GM21360 (cell line): ENCODE data around the gene ZNF608.
A peak's percentile ranks its signal among the peaks of the same experiment; 100 is the strongest.

Experiments
- ATAC-seq: cut with Tn5 transposase; IDR thresholded peaks from one replicate; pipeline ENCODE4 v1.9.1; 2021; ENCODE audit warnings: mild to moderate bottlenecking, moderate library complexity; ENCODE audit not compliant: unreplicated experiment

The ZNF608 gene

GRCh38 chr5:124738681-124739633, 7.5 kb downstream of the ZNF608 start:
- no peak for ATAC-seq

- no peak for ATAC-seq
Measured at GRCh38 chr5:124737651-124738050, 8.8 kb downstream of the ZNF608 start.

- ATAC-seq, result no peak
Measured at GRCh38 chr5:124736805-124737188, 9.6 kb downstream of the ZNF608 start.

GRCh38 chr5:124736082-124736804, 10.2 kb downstream of the ZNF608 start:
- ATAC-seq, result no peak

GRCh38 chr5:124735169-124735858, 11.1 kb downstream of the ZNF608 start:
- ATAC-seq, result no peak

- no peak for ATAC-seq
Measured at GRCh38 chr5:124734574-124735168, 11.8 kb downstream of the ZNF608 start.

- ATAC-seq, result no peak
Measured at GRCh38 chr5:124733329-124733650, 13.1 kb downstream of the ZNF608 start.

GRCh38 chr5:124732428-124733328, 13.8 kb downstream of the ZNF608 start:
- ATAC-seq, result no peak

GRCh38 chr5:124730381-124730780, 16.1 kb downstream of the ZNF608 start:
- no peak for ATAC-seq

- peak; percentile 42 for ATAC-seq
Measured at GRCh38 chr5:124729720-124730359, 16.6 kb downstream of the ZNF608 start.

- ATAC-seq, result no peak
Measured at GRCh38 chr5:124728968-124729332, 17.5 kb downstream of the ZNF608 start.

GRCh38 chr5:124728331-124728967, 18.0 kb downstream of the ZNF608 start:
- no peak for ATAC-seq

GRCh38 chr5:124726631-124727362, 19.6 kb downstream of the ZNF608 start:
- ATAC-seq, result no peak

GRCh38 chr5:124725622-124726258, 20.7 kb downstream of the ZNF608 start:
- ATAC-seq, result no peak

- ATAC-seq, result peak; percentile 61
Measured at GRCh38 chr5:124725040-124725434, 21.4 kb downstream of the ZNF608 start.

GRCh38 chr5:124724357-124725039, 21.9 kb downstream of the ZNF608 start:
- ATAC-seq, result peak; percentile 53

- ATAC-seq, result no peak
Measured at GRCh38 chr5:124721229-124721735, 25.2 kb downstream of the ZNF608 start.
